Endothelial cell of umbilical vein (primary cell): ENCODE results near the gene KYNU. TPM values are rescaled to one million over a fixed set of nuclear protein-coding genes. Genes with fewer than 3 reads are reported as not detected.

Experiments used
- BruUV-seq: library from RNA; stranded (reverse); fragments of 400-500 nt; replicated peaks from 2 replicates; lab custom pipeline; 2021; lab: Mats Ljungman, UMichigan
- CTCF ChIA-PET: fragments of 300-600, 350-600 bp; sonication (Branson Sonifier 250); formaldehyde crosslinking; loops from one replicate; lab custom pipeline; 2021; ENCODE audit warnings: antibody characterized with exemption, inconsistent platforms; lab: Charles Lee
- POLR2A ChIA-PET: fragments of 300-600, 350-600 bp; sonication (Branson Sonifier 250); formaldehyde crosslinking; loops from one replicate; lab custom pipeline; 2021; ENCODE audit warnings: antibody characterized with exemption, inconsistent platforms; lab: Charles Lee
- DNase-seq: peaks from one replicate; pipeline ENCODE4 v3.0.0-alpha.2; 2011; ENCODE audit warnings: low read depth, low spot score
- FAIRE-seq: peaks from 2 replicates; lab custom pipeline; 2011; peaks lifted over from hg19 to GRCh38; lab: Jason Lieb, UNC
- H2AFZ ChIP-seq: 2 replicates; pipeline ENCODE4 v1.6.0; 2012; ENCODE audit warnings: low read depth, low read length, control low read depth, inconsistent platforms
- H3K27ac ChIP-seq: 2 replicates; pipeline ENCODE4 v1.5.1; 2011; ENCODE audit warnings: low read depth, mild to moderate bottlenecking, control low read depth, low read length, moderate library complexity; ENCODE audit not compliant: insufficient read depth
- H3K27me3 ChIP-seq, 2 experiments: 2 replicates each; pipeline versions ENCODE4 v1.6.0 to v1.6.1; 2011; ENCODE audit warnings: low read length in 2 of 2, mixed read lengths in 1 of 2; ENCODE audit not compliant: control insufficient read depth in 2 of 2, insufficient read depth in 2 of 2
- H3K36me3 ChIP-seq, 2 experiments: 2 replicates in 1 of 2; 3 replicates in 1 of 2; pipeline ENCODE4 v1.5.1; 2011; ENCODE audit warnings: low read length in 2 of 2, mild to moderate bottlenecking in 1 of 2, moderate library complexity in 1 of 2; ENCODE audit not compliant: control insufficient read depth in 2 of 2, insufficient read depth in 2 of 2; ENCODE audit errors: extremely low read depth in 1 of 2
- H3K4me1 ChIP-seq: 3 replicates; pipeline ENCODE4 v1.5.1; 2011; ENCODE audit warnings: mild to moderate bottlenecking, low read length; ENCODE audit not compliant: control insufficient read depth, insufficient read depth; ENCODE audit errors: extremely low read depth
- H3K4me2 ChIP-seq: 2 replicates; pipeline ENCODE4 v1.6.1; 2011; ENCODE audit warnings: low read length, control low read depth, mixed read lengths; ENCODE audit not compliant: insufficient read depth
- H3K4me3 ChIP-seq, 3 experiments: fragments of 200-600 bp in 1 of 3; sonication (generic), shearing (Covaris generic) in 1 of 3; replicated peaks in 1 of 3; 2 replicates each; pipeline ENCODE4 v1.5.1; 2011 to 2016; ENCODE audit warnings: control low read depth in 3 of 3, low read length in 3 of 3, mild to moderate bottlenecking in 2 of 3, inconsistent platforms in 1 of 3, low read depth in 1 of 3, moderate library complexity in 1 of 3; ENCODE audit not compliant: insufficient read depth in 1 of 3
- H3K79me2 ChIP-seq: 2 replicates; pipeline ENCODE4 v1.6.0; 2012; ENCODE audit warnings: low read length, inconsistent platforms; ENCODE audit not compliant: control insufficient read depth, insufficient read depth
- H3K9ac ChIP-seq: replicated peaks from 2 replicates; pipeline ENCODE3; 2011; ENCODE audit warnings: low read length, control low read depth; ENCODE audit not compliant: insufficient read depth; ENCODE audit errors: extremely low read depth
- H3K9me1 ChIP-seq: replicated peaks from 3 replicates; pipeline ENCODE4 v1.6.0; 2011; ENCODE audit warnings: mild to moderate bottlenecking, low read length; ENCODE audit not compliant: control insufficient read depth, insufficient read depth; ENCODE audit errors: extremely low read depth
- H3K9me3 ChIP-seq: replicated peaks from 2 replicates; pipeline ENCODE4 v1.5.1; 2012; ENCODE audit warnings: low read length, inconsistent platforms; ENCODE audit not compliant: control insufficient read depth, insufficient read depth
- H4K20me1 ChIP-seq: replicated peaks from 2 replicates; pipeline ENCODE3; 2011; ENCODE audit warnings: mild to moderate bottlenecking, low read length; ENCODE audit not compliant: control insufficient read depth, insufficient read depth; ENCODE audit errors: extremely low read depth
- EZH2 ChIP-seq: IDR thresholded peaks from 2 replicates; pipeline ENCODE4 v1.6.1; 2012; ENCODE audit warnings: borderline replicate concordance, low read depth, mild to moderate bottlenecking, moderate library complexity, low read length, inconsistent platforms; ENCODE audit not compliant: severe bottlenecking
- FOS ChIP-seq: IDR thresholded peaks from 2 replicates; pipeline ENCODE4 v1.6.1; 2011; ENCODE audit warnings: mild to moderate bottlenecking, low read length, moderate library complexity, borderline replicate concordance; ENCODE audit not compliant: insufficient read depth
- GATA2 ChIP-seq: IDR thresholded peaks from 2 replicates; pipeline ENCODE4 v1.7.0; 2011; ENCODE audit warnings: low read depth, mild to moderate bottlenecking, moderate library complexity, mixed read lengths, low read length; ENCODE audit not compliant: insufficient read length, insufficient read depth
- JUN ChIP-seq: IDR thresholded peaks from 2 replicates; pipeline ENCODE4 v1.6.1; 2011; ENCODE audit warnings: borderline replicate concordance, low read depth; ENCODE audit not compliant: insufficient read length, insufficient read depth
- MYC ChIP-seq: IDR thresholded peaks from one replicate; pipeline ENCODE4 v1.6.1; 2011; ENCODE audit warnings: mild to moderate bottlenecking, low read depth, low read length
- POLR2A ChIP-seq: IDR thresholded peaks from 2 replicates; pipeline ENCODE4 v1.6.1; 2012; ENCODE audit warnings: low read depth, mild to moderate bottlenecking, control low read depth, low read length
- POLR2AphosphoS5 ChIP-seq: IDR thresholded peaks from 2 replicates; pipeline ENCODE4 v1.6.1; 2012; ENCODE audit warnings: low read depth, mild to moderate bottlenecking, control low read depth, low read length, moderate library complexity; ENCODE audit not compliant: insufficient read depth
- dilution Hi-C: fragments of 300-500 bp; cut with MboI; formaldehyde crosslinking; loops from one replicate; pipeline ENCODE4 v1.15.0; 2019; ENCODE audit warnings: low sequenced_read_pairs; ENCODE audit not compliant: extremely low pct_ligation_motif_present
- intact Hi-C: fragments of 100-400 bp; cut with micrococcal nuclease; formaldehyde crosslinking; loops from one replicate; pipeline ENCODE4 v1.10.0; 2022
- polyA plus RNA-seq, 4 experiments: library from polyadenylated mRNA; depleted of rRNA in 3 of 4; stranded (reverse) in 3 of 4; unstranded in 1 of 4; fragments of >200 nt; gene quantifications; 2 replicates each; pipeline versions ENCODE4 v1.2.1 to v1.2.3, GENCODE V29; 2011 to 2012; ENCODE audit warnings: missing spikeins in 1 of 4
- total RNA-seq: library from RNA; stranded (reverse); gene quantifications from 2 replicates; pipeline ENCODE4 v1.2.3, GENCODE V29; 2021
- TF ChIP-seq, protein P1 (sequence below): IDR thresholded peaks from 2 replicates; pipeline ENCODE4 v1.6.1; 2011; ENCODE audit not compliant: insufficient read depth, insufficient read length

KYNU gene
- total and polyA plus RNA-seq, 2 donors (not counting 3 experiments of a cell fraction or from before 2014, with no cell fraction given): 0.04 TPM; not detected in 1

DNA sequence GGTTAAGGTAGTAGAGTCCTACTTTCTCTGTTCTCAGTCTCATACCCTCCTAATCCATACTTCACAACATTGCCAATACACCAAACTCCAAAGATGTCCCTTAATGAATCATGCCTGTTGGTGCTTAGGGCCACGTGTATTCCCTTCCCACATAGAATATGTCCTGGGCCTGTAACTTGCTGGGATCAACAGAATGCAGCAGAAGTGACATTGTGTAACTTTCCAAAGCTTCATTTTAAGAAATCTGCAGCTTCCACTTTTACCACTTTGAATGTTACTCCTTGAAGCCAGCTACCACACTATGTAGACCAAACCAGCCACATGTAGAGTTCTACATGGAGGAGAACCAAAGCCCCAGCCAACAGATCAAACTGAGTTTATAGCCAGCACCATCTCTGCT is 193.2 kb downstream of the KYNU start:
- FAIRE-seq (no peak), DNase-seq (no peak)
- no TSS peak for BruUV-seq
- TF ChIP-seq, protein P1, sequence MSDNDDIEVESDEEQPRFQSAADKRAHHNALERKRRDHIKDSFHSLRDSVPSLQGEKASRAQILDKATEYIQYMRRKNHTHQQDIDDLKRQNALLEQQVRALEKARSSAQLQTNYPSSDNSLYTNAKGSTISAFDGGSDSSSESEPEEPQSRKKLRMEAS: no peak
- TF ChIP-seq POLR2AphosphoS5 (no peak), EZH2 (no peak), GATA2 (no peak), POLR2A (no peak), FOS (no peak), JUN (no peak), MYC (no peak)
- no peak overlapping the region for H3K27ac ChIP-seq
- H3K9me3 ChIP-seq: no peaks in the 10 kb centered on the region
- dilution Hi-C loops: no loop called here
- intact Hi-C loops: no loop called here
- H3K4me1 ChIP-seq: no peaks in the 10 kb centered on the region
- no peak overlapping the region for H3K4me3 ChIP-seq
- H3K9me1 ChIP-seq: no peaks in the 10 kb centered on the region
- H3K79me2 ChIP-seq: no peaks in the 10 kb centered on the region
- no peak overlapping the region for H3K4me2 ChIP-seq
- no peak overlapping the region for H3K9ac ChIP-seq
- no peak overlapping the region for H2AFZ ChIP-seq
- H3K27me3 ChIP-seq: no peaks in the 10 kb centered on the region
- POLR2A ChIA-PET: no interaction called here
- H4K20me1 ChIP-seq: no peaks in the 10 kb centered on the region
- no peaks in the 10 kb centered on the region for H3K36me3 ChIP-seq
- CTCF ChIA-PET: interaction anchor here (1.1 kb wide), 1 partner anchor 189 kb away, joined by 3 read pairs; no protein-coding TSS in a partner anchor
